MM.1S (cell line): ENCODE data around the gene TSPAN15.

Experiments used
- DNase-seq: peaks from one replicate; pipeline ENCODE4 v3.0.0-alpha.2; 2015
- H2AFZ ChIP-seq: fragments of 300-600 bp; sonication (generic); 2 replicates; pipeline ENCODE4 v1.6.0; 2016; ENCODE audit warnings: antibody characterized with exemption, low read length
- H3F3A ChIP-seq: fragments of 300-600 bp; sonication (generic); 2 replicates; pipeline ENCODE4 v1.6.1; 2016; ENCODE audit warnings: mild to moderate bottlenecking, antibody characterized with exemption, low read length, moderate library complexity, mixed read lengths; ENCODE audit not compliant: insufficient read depth
- H3K27ac ChIP-seq: fragments of 300-600 bp; sonication (generic); 2 replicates; pipeline ENCODE4 v1.5.1; 2016; ENCODE audit warnings: mild to moderate bottlenecking, low read length
- H3K27me3 ChIP-seq: fragments of 300-600 bp; sonication (generic); replicated peaks from 2 replicates; pipeline ENCODE4 v1.6.0; 2016; ENCODE audit warnings: low read length; ENCODE audit not compliant: insufficient read depth
- H3K36me3 ChIP-seq: fragments of 300-600 bp; sonication (generic); replicated peaks from 2 replicates; pipeline ENCODE4 v1.6.1; 2016; ENCODE audit warnings: mild to moderate bottlenecking, low read length, mixed read lengths; ENCODE audit not compliant: insufficient read depth
- H3K4me1 ChIP-seq: fragments of 300-600 bp; sonication (generic); 2 replicates; pipeline ENCODE4 v1.6.1; 2016; ENCODE audit warnings: low read length, mixed read lengths
- H3K4me2 ChIP-seq: fragments of 300-600 bp; sonication (generic); 2 replicates; pipeline ENCODE4 v1.6.0; 2016; ENCODE audit warnings: low read depth, low read length
- H3K4me3 ChIP-seq: fragments of 300-600 bp; sonication (generic); 2 replicates; pipeline ENCODE4 v1.5.1; 2016; ENCODE audit warnings: low read length, mixed read lengths
- H3K79me2 ChIP-seq: fragments of 300-600 bp; sonication (generic); 2 replicates; pipeline ENCODE4 v1.6.1; 2016; ENCODE audit warnings: mixed run types, low read length, mixed read lengths
- H3K9ac ChIP-seq: fragments of 300-600 bp; sonication (generic); 2 replicates; pipeline ENCODE4 v1.6.1; 2016; ENCODE audit warnings: low read length, mixed read lengths
- H3K9me2 ChIP-seq: fragments of 300-600 bp; sonication (generic); replicated peaks from 2 replicates; pipeline ENCODE4 v1.6.1; 2016; ENCODE audit warnings: mild to moderate bottlenecking, low read length, mixed read lengths; ENCODE audit not compliant: insufficient read depth
- H3K9me3 ChIP-seq: fragments of 300-600 bp; sonication (generic); replicated peaks from 2 replicates; pipeline ENCODE4 v1.6.1; 2016; ENCODE audit warnings: mild to moderate bottlenecking, low read length, mixed read lengths; ENCODE audit not compliant: insufficient read depth
- H4K20me1 ChIP-seq: fragments of 300-600 bp; sonication (generic); 2 replicates; pipeline ENCODE4 v1.6.1; 2016; ENCODE audit warnings: mild to moderate bottlenecking, low read length, moderate library complexity, mixed read lengths; ENCODE audit not compliant: insufficient read depth
- EZH2 ChIP-seq: fragments of 300-600 bp; sonication (generic); optimal IDR thresholded peaks from 2 replicates; pipeline ENCODE3; 2017; ENCODE audit warnings: low read depth, mild to moderate bottlenecking, antibody characterized with exemption, low read length, mixed read lengths
- EZH2phosphoT487 ChIP-seq: fragments of 300-600 bp; sonication (generic); IDR thresholded peaks from 2 replicates; pipeline ENCODE4 v1.6.1; 2018; ENCODE audit warnings: antibody characterized with exemption, low read length
- TF ChIP-seq, protein P1 (sequence below): fragments of 300-600 bp; sonication (generic); IDR thresholded peaks from 2 replicates; pipeline ENCODE4 v1.5.1; 2016; ENCODE audit warnings: antibody characterized with exemption, low read length, mixed read lengths

The TSPAN15 gene

DNA sequence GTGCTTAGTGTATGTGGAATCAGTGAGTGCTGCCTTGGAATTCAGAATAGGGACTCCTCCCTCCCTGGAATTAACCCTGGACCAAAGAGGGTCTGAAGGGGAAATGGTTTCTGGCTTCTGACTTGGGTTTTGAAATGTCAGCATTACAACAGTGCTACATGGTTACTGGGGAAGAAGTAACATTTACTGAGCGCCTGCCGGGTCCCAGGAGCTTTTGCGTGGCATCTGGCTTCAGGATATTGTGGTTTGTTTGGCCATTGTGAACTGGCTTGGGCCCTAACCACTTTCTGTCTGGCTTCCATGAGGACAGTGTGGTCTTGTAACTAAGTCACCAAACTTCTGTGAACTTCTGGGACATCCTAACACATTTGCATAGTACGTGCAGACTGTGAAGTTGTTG, 21.3 kb downstream of the TSPAN15 start:
- Histone ChIP-seq H3K9me2 (no peaks in the 10 kb centered on the region), H3K27me3 (peaks cover 8% of the 10 kb centered on the region), H4K20me1 (no peaks in the 10 kb centered on the region), H3K4me1 (no peaks in the 10 kb centered on the region), H3K9ac (no peak overlapping the region), H2AFZ (no peak overlapping the region), H3K27ac (no peak overlapping the region), H3K36me3 (no peaks in the 10 kb centered on the region), H3K4me2 (no peak overlapping the region), H3K9me3 (no peaks in the 10 kb centered on the region), H3F3A (no peaks in the 10 kb centered on the region), H3K4me3 (no peak overlapping the region), H3K79me2 (no peaks in the 10 kb centered on the region)
- TF ChIP-seq, protein P1, sequence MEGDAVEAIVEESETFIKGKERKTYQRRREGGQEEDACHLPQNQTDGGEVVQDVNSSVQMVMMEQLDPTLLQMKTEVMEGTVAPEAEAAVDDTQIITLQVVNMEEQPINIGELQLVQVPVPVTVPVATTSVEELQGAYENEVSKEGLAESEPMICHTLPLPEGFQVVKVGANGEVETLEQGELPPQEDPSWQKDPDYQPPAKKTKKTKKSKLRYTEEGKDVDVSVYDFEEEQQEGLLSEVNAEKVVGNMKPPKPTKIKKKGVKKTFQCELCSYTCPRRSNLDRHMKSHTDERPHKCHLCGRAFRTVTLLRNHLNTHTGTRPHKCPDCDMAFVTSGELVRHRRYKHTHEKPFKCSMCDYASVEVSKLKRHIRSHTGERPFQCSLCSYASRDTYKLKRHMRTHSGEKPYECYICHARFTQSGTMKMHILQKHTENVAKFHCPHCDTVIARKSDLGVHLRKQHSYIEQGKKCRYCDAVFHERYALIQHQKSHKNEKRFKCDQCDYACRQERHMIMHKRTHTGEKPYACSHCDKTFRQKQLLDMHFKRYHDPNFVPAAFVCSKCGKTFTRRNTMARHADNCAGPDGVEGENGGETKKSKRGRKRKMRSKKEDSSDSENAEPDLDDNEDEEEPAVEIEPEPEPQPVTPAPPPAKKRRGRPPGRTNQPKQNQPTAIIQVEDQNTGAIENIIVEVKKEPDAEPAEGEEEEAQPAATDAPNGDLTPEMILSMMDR = no peak
- no peak for TF ChIP-seq EZH2
- TF ChIP-seq EZH2phosphoT487 = no peak
- no peak for DNase-seq

DNA sequence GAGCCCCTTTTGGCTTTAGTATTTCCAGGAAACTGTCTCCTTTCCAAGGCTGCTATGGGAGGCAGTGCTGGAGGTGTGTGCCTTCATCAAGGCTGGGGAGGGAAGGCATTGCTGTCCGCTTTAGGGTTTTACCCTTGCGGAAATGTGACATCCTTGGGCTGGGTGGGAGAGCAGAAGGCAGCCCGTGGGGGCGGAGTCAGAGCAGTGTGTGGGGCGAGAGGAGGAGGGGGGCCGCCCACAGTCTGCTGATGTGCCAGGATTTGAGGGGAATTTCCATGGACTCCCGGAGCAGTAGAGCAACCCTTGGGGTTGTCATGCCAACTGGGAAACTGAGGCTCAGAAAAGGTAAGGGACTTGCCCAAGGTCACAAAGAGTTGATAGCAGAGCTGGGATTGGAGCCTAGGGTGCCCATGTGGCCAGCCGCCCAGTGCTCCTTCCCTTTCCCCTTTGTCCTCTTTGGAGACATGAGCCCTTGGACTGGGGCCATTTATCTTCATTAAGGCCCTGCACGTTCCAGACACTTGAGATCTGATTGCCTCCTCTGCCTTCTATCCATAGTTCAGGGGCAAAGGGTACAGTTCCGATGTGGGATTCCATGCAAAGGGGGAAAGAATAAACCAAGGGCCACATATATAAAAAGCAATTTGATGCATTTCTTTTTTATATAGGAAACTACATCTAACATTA, 22.2 kb downstream of the TSPAN15 start:
- Histone ChIP-seq H3K27ac (no peak overlapping the region), H3K4me2 (no peak overlapping the region), H3K36me3 (no peaks in the 10 kb centered on the region), H3K4me3 (no peak overlapping the region), H4K20me1 (no peaks in the 10 kb centered on the region), H3K79me2 (no peaks in the 10 kb centered on the region), H3K27me3 (peaks cover 10% of the 10 kb centered on the region), H3K9ac (no peak overlapping the region), H3K4me1 (no peaks in the 10 kb centered on the region), H2AFZ (no peak overlapping the region), H3F3A (no peaks in the 10 kb centered on the region), H3K9me3 (no peaks in the 10 kb centered on the region), H3K9me2 (no peaks in the 10 kb centered on the region)
- TF ChIP-seq EZH2phosphoT487 = no peak
- no peak for TF ChIP-seq EZH2
- TF ChIP-seq, protein P1 = no peak
- DNase-seq = no peak

DNA sequence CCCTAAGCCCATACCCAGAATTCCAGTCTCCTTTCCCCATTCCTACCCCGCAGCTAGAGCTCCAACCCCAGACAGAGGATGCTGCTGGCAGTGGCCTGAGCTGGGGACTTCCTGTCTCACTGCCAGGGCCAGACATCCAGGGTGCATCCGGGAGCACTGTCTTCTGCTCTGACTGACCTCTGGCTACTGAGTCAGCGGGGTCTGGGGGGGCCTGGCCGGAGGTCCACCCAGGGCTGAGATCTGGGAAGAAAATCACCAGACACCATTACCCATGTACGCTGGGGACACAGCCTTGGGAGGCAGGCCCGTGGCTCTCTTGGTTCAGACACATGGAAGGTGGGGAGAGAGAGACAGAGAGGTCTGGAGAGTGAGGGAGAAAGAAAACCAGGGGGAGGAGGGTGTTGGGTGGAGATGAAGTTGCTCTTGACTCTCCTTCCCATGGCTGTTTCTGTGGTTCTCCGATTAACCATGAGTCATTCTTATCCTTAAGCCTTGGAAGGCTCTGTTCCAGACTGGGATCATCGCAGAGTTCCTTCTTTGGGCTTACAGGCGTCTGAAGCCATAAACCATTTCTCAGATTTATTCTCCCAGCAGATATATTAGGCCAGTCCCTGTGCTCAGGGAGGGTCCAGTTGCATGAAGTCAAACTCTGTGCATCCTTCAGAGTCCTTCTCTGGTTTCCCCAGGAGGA, 23.6 kb downstream of the TSPAN15 start:
- no peaks in the 10 kb centered on the region for H3K36me3 ChIP-seq
- H3K4me2 ChIP-seq = no peak overlapping the region
- no peaks in the 10 kb centered on the region for H3F3A ChIP-seq
- no peaks in the 10 kb centered on the region for H3K9me2 ChIP-seq
- DNase-seq = no peak
- TF ChIP-seq, protein P1 = no peak
- TF ChIP-seq EZH2 (no peak), EZH2phosphoT487 (no peak)
- H3K9me3 ChIP-seq = no peaks in the 10 kb centered on the region
- H3K27me3 ChIP-seq = peaks cover 23% of the 10 kb centered on the region
- no peak overlapping the region for H3K4me3 ChIP-seq
- H3K27ac ChIP-seq = no peak overlapping the region
- no peaks in the 10 kb centered on the region for H3K4me1 ChIP-seq
- no peaks in the 10 kb centered on the region for H3K79me2 ChIP-seq
- H3K9ac ChIP-seq = no peak overlapping the region
- no peaks in the 10 kb centered on the region for H4K20me1 ChIP-seq
- no peak overlapping the region for H2AFZ ChIP-seq
